H9 (cell line): ENCODE data around the gene FRMD4B. TPM values are rescaled to one million over a fixed set of nuclear protein-coding genes. Genes with fewer than 3 reads are reported as not detected.

Experiments used
- DNase-seq: peaks from one replicate; pipeline ENCODE4 v3.0.0-alpha.2; 2017
- H2AFZ ChIP-seq: one replicate; pipeline ENCODE4 v1.6.1; 2013; ENCODE audit warnings: mild to moderate bottlenecking, low read length, control low read depth, moderate library complexity
- H2AK5ac ChIP-seq: 2 replicates; pipeline ENCODE4 v1.6.1; 2013; ENCODE audit warnings: low read length, control low read depth, mixed read lengths; ENCODE audit not compliant: insufficient read length
- H2BK120ac ChIP-seq: one replicate; pipeline ENCODE4 v1.6.1; 2013; ENCODE audit warnings: low read depth, mild to moderate bottlenecking, low read length, control low read depth, inconsistent platforms; ENCODE audit not compliant: poor library complexity, severe bottlenecking
- H2BK12ac ChIP-seq: 2 replicates; pipeline ENCODE4 v1.6.1; 2013; ENCODE audit warnings: low read length, control low read depth, mixed read lengths, low read depth; ENCODE audit not compliant: insufficient read length
- H2BK15ac ChIP-seq: 2 replicates; pipeline ENCODE4 v1.6.1; 2013; ENCODE audit warnings: low read depth, low read length, control low read depth
- H2BK20ac ChIP-seq: one replicate; pipeline ENCODE4 v1.6.1; 2013; ENCODE audit warnings: low read depth, mild to moderate bottlenecking, low read length, control low read depth, inconsistent platforms; ENCODE audit not compliant: poor library complexity, severe bottlenecking
- H2BK5ac ChIP-seq: 2 replicates; pipeline ENCODE4 v1.6.1; 2013; ENCODE audit warnings: low read length, control low read depth, mixed read lengths; ENCODE audit not compliant: insufficient read length
- H3K14ac ChIP-seq: 2 replicates; pipeline ENCODE4 v1.6.1; 2013; ENCODE audit warnings: low read length, control low read depth; ENCODE audit not compliant: insufficient read depth
- H3K18ac ChIP-seq: 2 replicates; pipeline ENCODE4 v1.6.1; 2013; ENCODE audit warnings: low read depth, mild to moderate bottlenecking, mixed read lengths, low read length, control low read depth; ENCODE audit not compliant: insufficient read length
- H3K23ac ChIP-seq: 2 replicates; pipeline ENCODE4 v1.6.1; 2013; ENCODE audit warnings: low read length, control low read depth, mixed read lengths, low read depth; ENCODE audit not compliant: insufficient read length
- H3K23me2 ChIP-seq: 2 replicates; pipeline ENCODE4 v1.6.1; 2013; ENCODE audit warnings: low read depth, mild to moderate bottlenecking, mixed read lengths, low read length, control low read depth; ENCODE audit not compliant: insufficient read length, poor library complexity, severe bottlenecking
- H3K27ac ChIP-seq: 2 replicates; pipeline ENCODE4 v1.5.1; 2013; ENCODE audit warnings: low read length, control low read depth, mixed read lengths, low read depth; ENCODE audit not compliant: insufficient read length
- H3K27me3 ChIP-seq: 2 replicates; pipeline ENCODE4 v1.6.1; 2013; ENCODE audit warnings: low read length, control low read depth, inconsistent platforms; ENCODE audit not compliant: insufficient read depth
- H3K4ac ChIP-seq: 2 replicates; pipeline ENCODE4 v1.6.1; 2013; ENCODE audit warnings: low read depth, mild to moderate bottlenecking, control low read depth, inconsistent platforms, low read length, moderate library complexity
- H3K4me1 ChIP-seq: 2 replicates; pipeline ENCODE4 v1.6.1; 2013; ENCODE audit warnings: low read length, control low read depth, inconsistent platforms; ENCODE audit not compliant: insufficient read depth
- H3K4me2 ChIP-seq: 2 replicates; pipeline ENCODE4 v1.6.1; 2013; ENCODE audit warnings: low read length, control low read depth, mixed read lengths; ENCODE audit not compliant: insufficient read length, insufficient read depth
- H3K56ac ChIP-seq: 2 replicates; pipeline ENCODE4 v1.6.1; 2013; ENCODE audit warnings: low read depth, mild to moderate bottlenecking, mixed read lengths, low read length, control low read depth; ENCODE audit not compliant: insufficient read length
- H3K79me1 ChIP-seq: 2 replicates; pipeline ENCODE4 v1.6.1; 2013; ENCODE audit warnings: low read depth, mild to moderate bottlenecking, moderate library complexity, low read length, control low read depth, inconsistent platforms; ENCODE audit not compliant: insufficient read depth, poor library complexity, severe bottlenecking
- H3K79me2 ChIP-seq: 2 replicates; pipeline ENCODE4 v1.6.1; 2013; ENCODE audit warnings: low read length, control low read depth, inconsistent platforms; ENCODE audit not compliant: insufficient read depth
- H3K9ac ChIP-seq: 2 replicates; pipeline ENCODE4 v1.6.1; 2013; ENCODE audit warnings: low read length, control low read depth, mixed read lengths; ENCODE audit not compliant: insufficient read length; ENCODE audit errors: extremely low read depth
- H3K9me3 ChIP-seq: one replicate; pipeline ENCODE4 v1.6.1; 2013; ENCODE audit warnings: low read depth, low read length, inconsistent platforms; ENCODE audit not compliant: control insufficient read depth
- H3T11ph ChIP-seq: one replicate; pipeline ENCODE4 v1.6.1; 2013; ENCODE audit warnings: mild to moderate bottlenecking, low read length, control low read depth, inconsistent platforms
- H4K20me1 ChIP-seq: one replicate; pipeline ENCODE4 v1.6.1; 2013; ENCODE audit not compliant: control insufficient read depth, insufficient read length, insufficient read depth
- H4K5ac ChIP-seq: 2 replicates; pipeline ENCODE4 v1.6.1; 2013; ENCODE audit warnings: low read depth, mild to moderate bottlenecking, mixed read lengths, low read length, control low read depth; ENCODE audit not compliant: insufficient read length
- H4K8ac ChIP-seq: replicated peaks from 2 replicates; pipeline ENCODE4 v1.6.1; 2013; ENCODE audit warnings: low read length, control low read depth, mixed read lengths, low read depth; ENCODE audit not compliant: insufficient read length
- H4K91ac ChIP-seq: 2 replicates; pipeline ENCODE4 v1.6.1; 2013; ENCODE audit warnings: low read depth, mild to moderate bottlenecking, moderate library complexity, mixed read lengths, low read length, control low read depth; ENCODE audit not compliant: insufficient read length
- H3K27ac Mint-ChIP-seq, 3 experiments: 2 replicates in 2 of 3; 3 replicates in 1 of 3; pipeline ENCODE4 v1.8.0; 2020 to 2021; ENCODE audit warnings: mixed read lengths in 3 of 3, mild to moderate bottlenecking in 1 of 3, moderate library complexity in 1 of 3
- H3K27me3 Mint-ChIP-seq: 2 replicates; pipeline ENCODE4 v1.8.0; 2021; ENCODE audit warnings: low read depth, mild to moderate bottlenecking, moderate library complexity, mixed read lengths
- H3K36me3 Mint-ChIP-seq, 3 experiments: 2 replicates in 2 of 3; 3 replicates in 1 of 3; pipeline ENCODE4 v1.8.0; 2020 to 2021; ENCODE audit warnings: low read depth in 3 of 3, mixed read lengths in 3 of 3; ENCODE audit not compliant: insufficient read depth in 1 of 3
- H3K4me1 Mint-ChIP-seq, 2 experiments: 2 replicates each; pipeline ENCODE4 v1.8.0; 2020; ENCODE audit warnings: mixed read lengths in 2 of 2
- H3K4me3 Mint-ChIP-seq, 2 experiments: 2 replicates in 1 of 2; 3 replicates in 1 of 2; pipeline ENCODE4 v1.8.0; 2020 to 2021; ENCODE audit warnings: mild to moderate bottlenecking in 2 of 2, mixed read lengths in 2 of 2, moderate library complexity in 1 of 2
- H3K9me3 Mint-ChIP-seq, 2 experiments: 2 replicates in 1 of 2; 3 replicates in 1 of 2; pipeline ENCODE4 v1.8.0; 2020; ENCODE audit warnings: mild to moderate bottlenecking in 2 of 2, mixed read lengths in 2 of 2, moderate library complexity in 1 of 2
- WGBS: extraction: QIAGEN DNeasy Blood & Tissue Kit; methylation state at CpG from one replicate; pipeline ENCODE4 v1.1.7; 2013; ENCODE audit warnings: missing lambda C conversion rate, low lambda C conversion rate, mixed read lengths; ENCODE audit not compliant: insufficient read length; ENCODE audit errors: extremely low coverage; 5-methylcytosine and 5-hydroxymethylcytosine counted together
- total RNA-seq: library from RNA; stranded (reverse); gene quantifications from 2 replicates; pipeline ENCODE4 v1.2.1, GENCODE V29; 2021
- TF ChIP-seq, protein P1 (sequence below): fragments of 200-600 bp; sonication (generic); conservative IDR thresholded peaks from 3 replicates; pipeline ENCODE4 v1.8.0; 2021; ENCODE audit warnings: antibody characterized with exemption, mild to moderate bottlenecking

Gene FRMD4B
- total RNA-seq, 1 experiment from 2014 or later: 3.4 TPM

DNA sequence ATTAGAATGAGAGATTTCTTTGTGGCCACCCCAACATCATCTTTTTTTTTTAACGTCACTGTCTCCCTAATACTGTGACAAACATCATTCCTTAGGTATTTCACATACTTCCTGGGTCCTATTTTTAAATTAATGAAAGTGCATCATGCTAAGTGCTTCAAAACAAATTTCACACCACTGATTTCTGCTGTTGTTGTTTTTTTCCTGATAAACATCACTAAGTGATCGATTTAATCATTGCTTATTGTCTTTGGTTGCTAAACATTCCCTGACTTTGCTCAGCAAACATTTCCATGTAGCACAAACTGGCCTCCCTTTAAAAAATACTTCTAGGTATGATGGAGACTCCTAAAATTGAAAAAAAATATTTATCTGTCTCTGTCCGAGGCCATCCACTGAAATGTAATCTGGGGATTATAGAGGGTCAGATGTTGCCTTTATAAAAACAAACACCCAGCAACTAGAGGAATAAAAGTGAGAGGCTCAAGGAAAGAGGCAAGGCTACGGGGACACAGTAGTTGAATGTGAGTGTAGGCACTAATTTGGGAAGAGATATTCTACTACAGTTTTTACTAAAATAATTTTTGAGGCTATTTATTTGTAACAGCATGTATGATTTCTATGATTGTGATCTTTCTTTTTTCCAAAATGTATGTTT lies 243.0 kb downstream of the FRMD4B start:
- no CpG with 5 or more reads among the region's 4 CpGs for WGBS
- Histone ChIP-seq H2BK12ac (no peak overlapping the region), H4K5ac (no peak overlapping the region), H3K9ac (no peak overlapping the region), H3K18ac (no peak overlapping the region), H3K79me2 (no peaks in the 10 kb centered on the region), H3K79me1 (no peaks in the 10 kb centered on the region), H2BK120ac (no peak overlapping the region), H3K56ac (no peak overlapping the region), H4K91ac (no peak overlapping the region), H3K4me2 (no peak overlapping the region), H4K20me1 (no peaks in the 10 kb centered on the region), H2BK15ac (no peak overlapping the region), H3K9me3 (no peaks in the 10 kb centered on the region), H3T11ph (no peak overlapping the region), H2BK5ac (no peak overlapping the region), H3K14ac (no peak overlapping the region), H3K4ac (no peak overlapping the region), H4K8ac (no peak overlapping the region), H2AFZ (no peak overlapping the region), H2AK5ac (no peak overlapping the region), H3K4me1 (no peaks in the 10 kb centered on the region; the same call in 1 of the 2 replicates), H2BK20ac (no peak overlapping the region), H3K27ac (no peak overlapping the region), H3K27me3 (peaks cover 4% of the 10 kb centered on the region; the same call in 1 of the 2 replicates), H3K23me2 (no peaks in the 10 kb centered on the region), H3K23ac (no peak overlapping the region)
- H3K4me1 Mint-ChIP-seq: peaks cover 12 to 23% of the 10 kb centered on the region in 2 experiments
- no peak overlapping the region for H3K4me3 Mint-ChIP-seq
- H3K36me3 Mint-ChIP-seq: no peaks in the 10 kb centered on the region
- H3K27ac Mint-ChIP-seq: no peak overlapping the region
- DNase-seq: no peak
- H3K27me3 Mint-ChIP-seq: peaks cover 92% of the 10 kb centered on the region
- H3K9me3 Mint-ChIP-seq: no peaks in the 10 kb centered on the region
- TF ChIP-seq, protein P1, sequence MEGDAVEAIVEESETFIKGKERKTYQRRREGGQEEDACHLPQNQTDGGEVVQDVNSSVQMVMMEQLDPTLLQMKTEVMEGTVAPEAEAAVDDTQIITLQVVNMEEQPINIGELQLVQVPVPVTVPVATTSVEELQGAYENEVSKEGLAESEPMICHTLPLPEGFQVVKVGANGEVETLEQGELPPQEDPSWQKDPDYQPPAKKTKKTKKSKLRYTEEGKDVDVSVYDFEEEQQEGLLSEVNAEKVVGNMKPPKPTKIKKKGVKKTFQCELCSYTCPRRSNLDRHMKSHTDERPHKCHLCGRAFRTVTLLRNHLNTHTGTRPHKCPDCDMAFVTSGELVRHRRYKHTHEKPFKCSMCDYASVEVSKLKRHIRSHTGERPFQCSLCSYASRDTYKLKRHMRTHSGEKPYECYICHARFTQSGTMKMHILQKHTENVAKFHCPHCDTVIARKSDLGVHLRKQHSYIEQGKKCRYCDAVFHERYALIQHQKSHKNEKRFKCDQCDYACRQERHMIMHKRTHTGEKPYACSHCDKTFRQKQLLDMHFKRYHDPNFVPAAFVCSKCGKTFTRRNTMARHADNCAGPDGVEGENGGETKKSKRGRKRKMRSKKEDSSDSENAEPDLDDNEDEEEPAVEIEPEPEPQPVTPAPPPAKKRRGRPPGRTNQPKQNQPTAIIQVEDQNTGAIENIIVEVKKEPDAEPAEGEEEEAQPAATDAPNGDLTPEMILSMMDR: no peak
